ENCODE results near the gene EDA. TPM values are rescaled to one million over a fixed set of nuclear protein-coding genes. Genes with fewer than 3 reads are reported as not detected.

Gene EDA
- total and polyA plus RNA-seq, 10 of the 15 experiments (the other 5 are each of a cell fraction or from before 2014, with no cell fraction given): 0.06 TPM; not detected in 9

DNA sequence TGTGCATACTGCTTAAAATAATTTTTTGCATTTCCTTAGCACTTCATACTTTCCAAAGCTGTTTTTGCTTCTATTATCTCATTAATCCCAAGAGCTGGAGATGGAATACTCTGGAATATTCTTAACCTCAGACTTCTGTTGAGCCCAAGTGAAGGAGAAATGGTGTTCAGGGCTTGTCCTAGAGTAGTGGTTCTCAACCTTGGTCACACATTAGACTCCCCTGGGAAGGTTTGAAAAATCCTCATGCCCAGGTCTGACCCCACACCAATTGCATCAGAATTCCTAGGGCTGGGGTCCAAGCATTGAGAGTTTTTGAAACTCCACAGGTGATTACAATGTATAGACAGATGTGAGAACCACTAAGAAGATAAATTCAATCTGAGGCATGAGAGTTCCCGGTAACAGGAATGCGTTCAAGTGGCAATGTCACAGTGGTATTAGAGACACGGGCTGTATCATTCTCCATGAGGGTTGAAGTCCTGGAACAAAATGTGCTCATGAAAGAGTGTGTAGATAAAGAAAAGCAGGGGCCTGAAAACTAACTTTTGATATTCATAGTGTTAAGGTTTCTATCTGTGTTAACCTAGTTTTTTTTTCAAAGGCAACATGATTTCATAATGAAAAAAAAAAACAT is 385.9 kb downstream of the EDA start:
- no peaks in the 10 kb centered on the region for H3K27me3 ChIP-seq (replicated peaks in 1 of 2; ENCODE audit: control insufficient read depth in 2 of 2, insufficient read depth in 2 of 2, low read length in 1 of 2)
- intact Hi-C loops (cut with micrococcal nuclease; ENCODE audit: unreplicated experiment): no loop called here
- 58% methylated on average over 3 of the region's 3 CpGs for WGBS (ENCODE audit: insufficient coverage, insufficient replicate concordance, low lambda C conversion rate, missing lambda C conversion rate)
- no peaks in the 10 kb centered on the region for H3K9me3 ChIP-seq (replicated peaks; ENCODE audit: control insufficient read depth, insufficient read depth, low read length)
- no peak for TF ChIP-seq GABPA (IDR thresholded peaks at IDR 0.05; ENCODE audit: low read depth)
- no peak for ATAC-seq
- H3K36me3 ChIP-seq (ENCODE audit: control insufficient read depth in 2 of 2, insufficient read depth in 2 of 2, low read length in 1 of 2): no peaks in the 10 kb centered on the region
- RAD21 ChIA-PET (ENCODE audit: unreplicated experiment): no interaction called here
- H3K27ac ChIP-seq (ENCODE audit: control insufficient read depth, insufficient read depth): no peak overlapping the region
- no peak overlapping the region for H3K4me3 ChIP-seq
- no peak for DNase-seq (ENCODE audit: low read depth, low spot score)
- H3K79me2 ChIP-seq (ENCODE audit: control insufficient read depth, insufficient read depth, low read length): no peaks in the 10 kb centered on the region
- SMC1A ChIA-PET (ENCODE audit: uncharacterized antibody, unreplicated experiment): no interaction called here
- no peaks in the 10 kb centered on the region for H4K20me1 ChIP-seq (ENCODE audit: control insufficient read depth, insufficient read depth)
- no peak overlapping the region for H3K4me2 ChIP-seq (ENCODE audit: control insufficient read depth, insufficient read depth)
- in situ Hi-C loops (cut with MboI): no loop called here
- H3K9ac ChIP-seq (ENCODE audit: control insufficient read depth, insufficient read depth, low read length): no peak overlapping the region
- CTCF ChIA-PET: no interaction called here
- POLR2A ChIA-PET: no interaction called here
- BruUV-seq (replicated peaks): no TSS peak
- H3K4me1 ChIP-seq (ENCODE audit: control insufficient read depth, insufficient read depth, low read length): no peaks in the 10 kb centered on the region
- no peak overlapping the region for H2AFZ ChIP-seq (ENCODE audit: control insufficient read depth, low read depth, low read length)
- no peak for FAIRE-seq

DNA sequence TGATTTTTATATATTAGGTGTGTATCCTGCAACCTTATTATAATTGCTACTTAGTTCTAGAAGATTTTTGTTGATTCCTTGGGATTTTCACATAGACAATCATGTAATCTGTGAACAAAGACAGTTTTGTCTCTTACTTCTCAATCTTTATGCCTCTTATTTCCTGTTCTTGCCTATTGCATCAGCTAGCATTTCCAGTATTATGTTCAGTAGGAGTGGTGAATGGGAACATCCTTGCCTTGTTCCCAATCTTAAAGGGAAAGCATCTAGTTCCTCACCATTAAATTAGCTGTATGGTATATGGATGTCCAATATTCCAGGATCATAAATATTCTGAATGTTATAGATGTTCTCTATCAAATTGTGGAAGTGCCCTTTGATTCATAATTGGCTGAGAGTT is 392.0 kb downstream of the EDA start:
- H3K27ac ChIP-seq (ENCODE audit: control insufficient read depth, insufficient read depth): no peak overlapping the region
- no peaks in the 10 kb centered on the region for H3K79me2 ChIP-seq (ENCODE audit: control insufficient read depth, insufficient read depth, low read length)
- FAIRE-seq: no peak
- SMC1A ChIA-PET (ENCODE audit: uncharacterized antibody, unreplicated experiment): no interaction called here
- no peak for ATAC-seq
- intact Hi-C loops (cut with micrococcal nuclease; ENCODE audit: unreplicated experiment) (no loop called here), in situ Hi-C loops (cut with MboI) (no loop called here)
- no peak overlapping the region for H3K4me2 ChIP-seq (ENCODE audit: control insufficient read depth, insufficient read depth)
- no peak overlapping the region for H2AFZ ChIP-seq (ENCODE audit: control insufficient read depth, low read depth, low read length)
- POLR2A ChIA-PET: no interaction called here
- H3K9ac ChIP-seq (ENCODE audit: control insufficient read depth, insufficient read depth, low read length): no peak overlapping the region
- CTCF ChIA-PET: no interaction called here
- H4K20me1 ChIP-seq (ENCODE audit: control insufficient read depth, insufficient read depth): no peaks in the 10 kb centered on the region
- no peaks in the 10 kb centered on the region for H3K9me3 ChIP-seq (replicated peaks; ENCODE audit: control insufficient read depth, insufficient read depth, low read length)
- no peaks in the 10 kb centered on the region for H3K4me1 ChIP-seq (ENCODE audit: control insufficient read depth, insufficient read depth, low read length)
- no peak overlapping the region for H3K4me3 ChIP-seq
- BruUV-seq (replicated peaks): no TSS peak
- H3K36me3 ChIP-seq (ENCODE audit: control insufficient read depth in 2 of 2, insufficient read depth in 2 of 2, low read length in 1 of 2): no peaks in the 10 kb centered on the region
- DNase-seq (ENCODE audit: low read depth, low spot score): no peak
- RAD21 ChIA-PET (ENCODE audit: unreplicated experiment): no interaction called here
- no peaks in the 10 kb centered on the region for H3K27me3 ChIP-seq (replicated peaks in 1 of 2; ENCODE audit: control insufficient read depth in 2 of 2, insufficient read depth in 2 of 2, low read length in 1 of 2)
- TF ChIP-seq SP1 (IDR thresholded peaks at IDR 0.05; ENCODE audit: low read depth, low read length): no peak
- no peak for TF ChIP-seq GATAD2B (conservative IDR thresholded peaks at IDR 0.05; ENCODE audit: low read depth)
- no peak for TF ChIP-seq GABPA (IDR thresholded peaks at IDR 0.05; ENCODE audit: low read depth)
- TF ChIP-seq BACH1 (IDR thresholded peaks at IDR 0.05; ENCODE audit: borderline replicate concordance): no peak
- no peak for TF ChIP-seq RUNX3 (IDR thresholded peaks at IDR 0.05; ENCODE audit: low read length)
- TF ChIP-seq RAD21 (IDR thresholded peaks at IDR 0.05; ENCODE audit: insufficient read depth, low read depth, low read length): no peak
- TF ChIP-seq, protein P1, sequence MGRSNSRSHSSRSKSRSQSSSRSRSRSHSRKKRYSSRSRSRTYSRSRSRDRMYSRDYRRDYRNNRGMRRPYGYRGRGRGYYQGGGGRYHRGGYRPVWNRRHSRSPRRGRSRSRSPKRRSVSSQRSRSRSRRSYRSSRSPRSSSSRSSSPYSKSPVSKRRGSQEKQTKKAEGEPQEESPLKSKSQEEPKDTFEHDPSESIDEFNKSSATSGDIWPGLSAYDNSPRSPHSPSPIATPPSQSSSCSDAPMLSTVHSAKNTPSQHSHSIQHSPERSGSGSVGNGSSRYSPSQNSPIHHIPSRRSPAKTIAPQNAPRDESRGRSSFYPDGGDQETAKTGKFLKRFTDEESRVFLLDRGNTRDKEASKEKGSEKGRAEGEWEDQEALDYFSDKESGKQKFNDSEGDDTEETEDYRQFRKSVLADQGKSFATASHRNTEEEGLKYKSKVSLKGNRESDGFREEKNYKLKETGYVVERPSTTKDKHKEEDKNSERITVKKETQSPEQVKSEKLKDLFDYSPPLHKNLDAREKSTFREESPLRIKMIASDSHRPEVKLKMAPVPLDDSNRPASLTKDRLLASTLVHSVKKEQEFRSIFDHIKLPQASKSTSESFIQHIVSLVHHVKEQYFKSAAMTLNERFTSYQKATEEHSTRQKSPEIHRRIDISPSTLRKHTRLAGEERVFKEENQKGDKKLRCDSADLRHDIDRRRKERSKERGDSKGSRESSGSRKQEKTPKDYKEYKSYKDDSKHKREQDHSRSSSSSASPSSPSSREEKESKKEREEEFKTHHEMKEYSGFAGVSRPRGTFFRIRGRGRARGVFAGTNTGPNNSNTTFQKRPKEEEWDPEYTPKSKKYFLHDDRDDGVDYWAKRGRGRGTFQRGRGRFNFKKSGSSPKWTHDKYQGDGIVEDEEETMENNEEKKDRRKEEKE (IDR thresholded peaks at IDR 0.05): no peak
- TF ChIP-seq ZBED1 (IDR thresholded peaks at IDR 0.05; ENCODE audit: borderline replicate concordance): no peak
- no peak for TF ChIP-seq CHD1 (IDR thresholded peaks at IDR 0.05; ENCODE audit: low read depth, low read length)
- no peak for TF ChIP-seq NFXL1 (IDR thresholded peaks at IDR 0.05; ENCODE audit: borderline replicate concordance)
- TF ChIP-seq ZNF274 (IDR thresholded peaks at IDR 0.05; ENCODE audit: insufficient read depth, insufficient read length): no peak
- TF ChIP-seq, protein P2, sequence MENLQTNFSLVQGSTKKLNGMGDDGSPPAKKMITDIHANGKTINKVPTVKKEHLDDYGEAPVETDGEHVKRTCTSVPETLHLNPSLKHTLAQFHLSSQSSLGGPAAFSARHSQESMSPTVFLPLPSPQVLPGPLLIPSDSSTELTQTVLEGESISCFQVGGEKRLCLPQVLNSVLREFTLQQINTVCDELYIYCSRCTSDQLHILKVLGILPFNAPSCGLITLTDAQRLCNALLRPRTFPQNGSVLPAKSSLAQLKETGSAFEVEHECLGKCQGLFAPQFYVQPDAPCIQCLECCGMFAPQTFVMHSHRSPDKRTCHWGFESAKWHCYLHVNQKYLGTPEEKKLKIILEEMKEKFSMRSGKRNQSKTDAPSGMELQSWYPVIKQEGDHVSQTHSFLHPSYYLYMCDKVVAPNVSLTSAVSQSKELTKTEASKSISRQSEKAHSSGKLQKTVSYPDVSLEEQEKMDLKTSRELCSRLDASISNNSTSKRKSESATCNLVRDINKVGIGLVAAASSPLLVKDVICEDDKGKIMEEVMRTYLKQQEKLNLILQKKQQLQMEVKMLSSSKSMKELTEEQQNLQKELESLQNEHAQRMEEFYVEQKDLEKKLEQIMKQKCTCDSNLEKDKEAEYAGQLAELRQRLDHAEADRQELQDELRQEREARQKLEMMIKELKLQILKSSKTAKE (IDR thresholded peaks at IDR 0.05; ENCODE audit: low read depth, poor library complexity, severe bottlenecking): no peak
- TF ChIP-seq ASH2L (IDR thresholded peaks at IDR 0.05; ENCODE audit: borderline replicate concordance, low read depth): no peak
- no peak for TF ChIP-seq RELA (IDR thresholded peaks at IDR 0.05; ENCODE audit: borderline replicate concordance, partially characterized antibody)
- no peak for TF ChIP-seq RBBP5 (conservative IDR thresholded peaks at IDR 0.05)
